Mucosa of descending colon (tissue), 3 donors: ENCODE results near the gene USP6. TPM values are rescaled to one million over a fixed set of nuclear protein-coding genes. Genes with fewer than 3 reads are reported as not detected.
"Not testable (repeated sequence)": the region's sequence is repeated elsewhere in the genome, so short reads cannot be mapped to it uniquely, and the experiment has no call there.

Experiments used
- ATAC-seq: fragments of 200-7000 bp; cut with Tn5 transposase; one replicate; pipeline ENCODE4 v1.9.1; 2020; ENCODE audit warnings: mild to moderate bottlenecking, moderate library complexity
- DNase-seq, 3 donors: peaks; one replicate each; pipeline ENCODE4 v3.0.0-alpha.2; 2020
- H3K36me3 ChIP-seq: fragments of 200-600 bp; one replicate; pipeline ENCODE4 v1.8.0; 2021; ENCODE audit warnings: low read depth, mild to moderate bottlenecking
- H3K4me1 ChIP-seq: fragments of 200-600 bp; one replicate; pipeline ENCODE4 v1.8.0; 2021; ENCODE audit warnings: low read depth, mild to moderate bottlenecking
- H3K4me3 ChIP-seq: fragments of 200-600 bp; one replicate; pipeline ENCODE4 v1.8.0; 2021; ENCODE audit warnings: mild to moderate bottlenecking
- H3K9me3 ChIP-seq: fragments of 200-600 bp; one replicate; pipeline ENCODE4 v1.8.0; 2021; ENCODE audit warnings: mild to moderate bottlenecking
- intact Hi-C, 2 donors: fragments of 100-400 bp; cut with DNase I in 1 of 2; cut with micrococcal nuclease in 1 of 2; formaldehyde crosslinking; loops; one replicate each; pipeline versions ENCODE4 v1.11.0 to v1.11.1; 2022; cut with DNase I, micrococcal nuclease
- total RNA-seq, 3 donors: library from RNA; stranded (reverse); fragmentation: NEBNext Ultra II Directional in 2 of 3; extraction: Animal tissue kit (Norgen Biotek cat#: 25700) in 2 of 3; gene quantifications; one replicate each; pipeline versions ENCODE4 v1.2.1 to v1.2.4, GENCODE V29; 2021 to 2023
- TF ChIP-seq, protein P1 (sequence below): fragments of 200-600 bp; IDR thresholded peaks from one replicate; pipeline ENCODE4 v1.8.0; 2022; ENCODE audit warnings: antibody characterized with exemption, mild to moderate bottlenecking
- donor health status: DM: no; HTN: no; CAD: no; lungs with moderate emphysema.
- donor health status: DM: no; HTN: no; CAD: no.
- donor health status: DM: no; HTN: yes; CAD: no.

The USP6 gene
- total RNA-seq, 3 donors from 2014 or later: 0.09 to 0.10 TPM; not detected in 1

GRCh38 chr17:5210614-5211252 lies 94.9 kb downstream of the USP6 start:
- no peaks in the 10 kb centered on the region for H3K9me3 ChIP-seq
- H3K36me3 ChIP-seq: no peaks in the 10 kb centered on the region
- H3K4me3 ChIP-seq: no peak overlapping the region
- DNase-seq (no peak), ATAC-seq (peak; percentile 40)
- intact Hi-C loops: no loop called here
- TF ChIP-seq, protein P1, sequence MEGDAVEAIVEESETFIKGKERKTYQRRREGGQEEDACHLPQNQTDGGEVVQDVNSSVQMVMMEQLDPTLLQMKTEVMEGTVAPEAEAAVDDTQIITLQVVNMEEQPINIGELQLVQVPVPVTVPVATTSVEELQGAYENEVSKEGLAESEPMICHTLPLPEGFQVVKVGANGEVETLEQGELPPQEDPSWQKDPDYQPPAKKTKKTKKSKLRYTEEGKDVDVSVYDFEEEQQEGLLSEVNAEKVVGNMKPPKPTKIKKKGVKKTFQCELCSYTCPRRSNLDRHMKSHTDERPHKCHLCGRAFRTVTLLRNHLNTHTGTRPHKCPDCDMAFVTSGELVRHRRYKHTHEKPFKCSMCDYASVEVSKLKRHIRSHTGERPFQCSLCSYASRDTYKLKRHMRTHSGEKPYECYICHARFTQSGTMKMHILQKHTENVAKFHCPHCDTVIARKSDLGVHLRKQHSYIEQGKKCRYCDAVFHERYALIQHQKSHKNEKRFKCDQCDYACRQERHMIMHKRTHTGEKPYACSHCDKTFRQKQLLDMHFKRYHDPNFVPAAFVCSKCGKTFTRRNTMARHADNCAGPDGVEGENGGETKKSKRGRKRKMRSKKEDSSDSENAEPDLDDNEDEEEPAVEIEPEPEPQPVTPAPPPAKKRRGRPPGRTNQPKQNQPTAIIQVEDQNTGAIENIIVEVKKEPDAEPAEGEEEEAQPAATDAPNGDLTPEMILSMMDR: no peak
- no peaks in the 10 kb centered on the region for H3K4me1 ChIP-seq

- no peaks in the 10 kb centered on the region for H3K36me3 ChIP-seq
- DNase-seq (no peak), ATAC-seq (no peak)
Observed at GRCh38 chr17:5211458-5211857, 95.6 kb downstream of the USP6 start.

DNA sequence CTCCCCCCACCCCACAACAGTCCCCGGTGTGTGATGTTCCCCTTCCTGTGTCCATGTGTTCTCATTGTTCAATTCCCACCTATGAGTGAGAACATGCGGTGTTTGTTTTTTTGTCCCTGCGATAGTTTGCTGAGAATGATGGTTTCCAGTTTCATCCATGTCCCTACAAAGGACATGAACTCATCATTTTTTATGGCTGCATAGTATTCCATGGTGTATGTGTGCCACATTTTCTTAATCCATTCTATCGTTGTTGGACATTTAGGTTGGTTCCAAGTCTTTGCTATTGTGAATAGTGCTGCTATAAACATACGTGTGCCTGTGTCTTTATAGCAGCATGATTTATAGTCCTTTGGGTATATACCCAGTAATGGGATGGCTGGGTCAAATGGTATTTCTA lies 101.7 kb downstream of the USP6 start:
- ATAC-seq, H3K4me3 ChIP-seq, H3K9me3 ChIP-seq, H3K4me1 ChIP-seq, intact Hi-C loops, DNase-seq, H3K36me3 ChIP-seq: not testable (repeated sequence)

More at GRCh38 chr17:5211458-5211857, 95.6 kb downstream of the USP6 start:
- no peaks in the 10 kb centered on the region for H3K4me1 ChIP-seq
- no peaks in the 10 kb centered on the region for H3K9me3 ChIP-seq
- intact Hi-C loops: no loop called here
- H3K4me3 ChIP-seq: no peak overlapping the region
- TF ChIP-seq, protein P1: no peak

DNA sequence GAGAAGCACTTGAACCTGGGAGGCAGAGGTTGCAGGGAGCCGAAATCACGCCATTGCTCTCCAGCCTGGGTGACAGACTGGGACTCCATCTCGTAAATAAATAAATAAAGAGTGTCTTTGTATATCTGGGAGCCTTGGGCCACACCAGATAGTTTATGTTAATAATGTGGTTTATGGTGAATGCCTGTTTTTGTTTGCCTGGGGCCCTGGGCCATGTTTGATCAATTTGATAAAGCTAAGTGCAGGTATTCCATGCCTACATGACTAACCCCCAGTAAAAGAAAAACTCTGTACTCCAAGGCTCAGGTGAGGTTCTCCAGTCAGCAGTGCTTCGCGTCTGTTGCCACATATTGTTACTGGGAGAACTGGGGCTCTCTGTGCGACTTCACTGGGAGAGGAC lies 103.7 kb downstream of the USP6 start:
- no peaks in the 10 kb centered on the region for H3K9me3 ChIP-seq
- H3K4me3 ChIP-seq: no peak overlapping the region
- intact Hi-C loops: no loop called here
- TF ChIP-seq, protein P1: no peak
- ATAC-seq (no peak), DNase-seq (no peak)
- no peaks in the 10 kb centered on the region for H3K4me1 ChIP-seq
- H3K36me3 ChIP-seq: no peaks in the 10 kb centered on the region

- ATAC-seq: no peak
- TF ChIP-seq, protein P1: no peak
- Histone ChIP-seq H3K9me3 (no peaks in the 10 kb centered on the region), H3K4me1 (no peaks in the 10 kb centered on the region), H3K4me3 (no peak overlapping the region), H3K36me3 (no peaks in the 10 kb centered on the region)
- DNase-seq: no peak
- intact Hi-C loops: no loop called here
Observed at GRCh38 chr17:5220074-5220473, 104.2 kb downstream of the USP6 start.

GRCh38 chr17:5221912-5222311 lies 106.1 kb downstream of the USP6 start:
- ATAC-seq, H3K9me3 ChIP-seq, H3K4me3 ChIP-seq, H3K4me1 ChIP-seq, DNase-seq, H3K36me3 ChIP-seq, intact Hi-C loops: not testable (repeated sequence)

Other genes with a start within 250 kb of the USP6 start
- gene C17orf107, start 216.5 kb upstream of the USP6 start, total RNA-seq: 1 to 10 TPM in 1 of 3 donors, under 1 TPM in 2; 0.52 to 2.6 (median 0.80) TPM
- 1 to 10 TPM in 1 of 3 donors, under 1 TPM in 1, not detected in 1; 0.24 to 1.3 TPM for gene CHRNE, start 212.9 kb upstream of the USP6 start, total RNA-seq
- gene GP1BA, start 183.8 kb upstream of the USP6 start, total RNA-seq: not detected
- gene SLC25A11, start 176.0 kb upstream of the USP6 start, total RNA-seq: 10 to 100 TPM; 68.4 to 87.2 (median 72.8) TPM
- gene RNF167, start 175.8 kb upstream of the USP6 start, total RNA-seq: 100 to 1,000 TPM in 2 of 3 donors, 10 to 100 TPM in 1; 90.8 to 118 (median 114) TPM
- gene PFN1, start 167.5 kb upstream of the USP6 start, total RNA-seq: 100 to 1,000 TPM; 605 to 825 (median 723) TPM
- 10 to 100 TPM in 2 of 3 donors, 1 to 10 TPM in 1; 8.6 to 12.4 (median 10.1) TPM for gene ENO3, start 164.9 kb upstream of the USP6 start, total RNA-seq
- 10 to 100 TPM; 41.3 to 54.0 (median 51.7) TPM for gene SPAG7, start 148.2 kb upstream of the USP6 start, total RNA-seq
- 10 to 100 TPM; 56.6 to 71.7 (median 57.1) TPM for gene CAMTA2, start 128.4 kb upstream of the USP6 start, total RNA-seq
- 1 to 10 TPM; 1.8 to 4.5 (median 3.5) TPM for gene INCA1, start 118.5 kb upstream of the USP6 start, total RNA-seq
- 100 to 1,000 TPM; 219 to 286 (median 273) TPM for gene KIF1C, start 118.1 kb upstream of the USP6 start, total RNA-seq
- gene SLC52A1, start 80.6 kb upstream of the USP6 start, total RNA-seq: 1 to 10 TPM; 3.0 to 5.3 (median 3.6) TPM
- 10 to 100 TPM in 2 of 3 donors, 1 to 10 TPM in 1; 8.0 to 11.2 (median 10.8) TPM for gene ZFP3, start 37.6 kb upstream of the USP6 start, total RNA-seq
- 10 to 100 TPM in 1 of 3 donors, 1 to 10 TPM in 2; 8.2 to 12.1 (median 8.4) TPM for gene ZNF232, start 4.2 kb upstream of the USP6 start, total RNA-seq
- gene ZNF594, start 75.8 kb downstream of the USP6 start, total RNA-seq: 10 to 100 TPM in 1 of 3 donors, 1 to 10 TPM in 2; 4.7 to 10.9 (median 6.5) TPM
- 1 to 10 TPM; 1.1 to 3.0 (median 2.8) TPM for gene SCIMP, start 118.8 kb downstream of the USP6 start, total RNA-seq
- gene RABEP1, start 166.3 kb downstream of the USP6 start, total RNA-seq: 10 to 100 TPM; 24.9 to 53.4 (median 30.7) TPM